Measurements from ENCODE around the gene SULT4A1. TPM values are rescaled to one million over a fixed set of nuclear protein-coding genes. Genes with fewer than 3 reads are reported as not detected.

Gene SULT4A1
- total and polyA plus RNA-seq, 9 of the 15 experiments (the other 6 are each of a cell fraction or from before 2014, with no cell fraction given): 0.03 to 0.20 (median 0.09) TPM; not detected in 3

GRCh38 chr22:43892183-43892894, 30.0 kb upstream of the SULT4A1 start:
- no TSS peak for BruUV-seq (replicated peaks)
- TF ChIP-seq RBM25 (IDR thresholded peaks at IDR 0.05; ENCODE audit: low read depth, low read length, severe bottlenecking) (peak; percentile 8), NFATC3 (IDR thresholded peaks at IDR 0.05) (no peak)
- in situ Hi-C loops (cut with MboI): no loop called here
- Histone ChIP-seq H3K79me2 (ENCODE audit: control insufficient read depth, insufficient read depth, low read length) (no peaks in the 10 kb centered on the region), H3K4me1 (replicated peaks in 1 of 2; ENCODE audit: control insufficient read depth in 2 of 2, insufficient read depth in 2 of 2, low read length in 2 of 2) (peaks cover 0 to 15% of the 10 kb centered on the region in 2 experiments; a peak in 1 of 5 replicates), H3K27ac (ENCODE audit: extremely low read depth, low read depth, low read length) (no peak overlapping the region), H3K36me3 (ENCODE audit: control insufficient read depth, insufficient read depth, low read length) (no peaks in the 10 kb centered on the region), H3K9me1 (ENCODE audit: control insufficient read depth, insufficient read depth, low read length) (no peaks in the 10 kb centered on the region), H3K4me3 (no peak overlapping the region), H3K9me3 (replicated peaks; ENCODE audit: control insufficient read depth, insufficient read depth, low read depth, low read length) (no peaks in the 10 kb centered on the region), H3K4me2 (ENCODE audit: insufficient read depth, low read length) (no peak overlapping the region), H3K27me3 (ENCODE audit: control insufficient read depth in 2 of 2, insufficient read depth in 2 of 2, low read length in 2 of 2) (peaks cover 0 to 16% of the 10 kb centered on the region in 2 experiments; a peak in 1 of 5 replicates), H4K20me1 (replicated peaks; ENCODE audit: control insufficient read depth, insufficient read depth, low read length) (peaks cover 6% of the 10 kb centered on the region; the same call in 1 of the 2 replicates), H2AFZ (ENCODE audit: low read depth, low read length) (no peak overlapping the region), H3K9ac (ENCODE audit: insufficient read depth in 1 of 2, low read depth in 2 of 2, low read length in 2 of 2) (no peak overlapping the region)
- CTCF ChIA-PET (ENCODE audit: low intra/inter-chr PET ratio): interaction anchor here (0.7 kb wide), 1 partner anchor 734 kb away, joined by 3 read pairs; no protein-coding TSS in a partner anchor
- DNase-seq (ENCODE audit: extremely low read depth in 1 of 4, low spot score in 3 of 4) (no peak), FAIRE-seq (no peak), ATAC-seq (no peak)
- intact Hi-C loops (cut with micrococcal nuclease): no loop called here
- WGBS (ENCODE audit: insufficient coverage, low coverage, missing lambda C conversion rate): 17% methylated on average over 12 of the region's 15 CpGs
- POLR2A ChIA-PET: interaction anchor here (1.2 kb wide), 1 partner anchor 11 kb away, joined by 3 read pairs; no protein-coding TSS in a partner anchor

GRCh38 chr22:43891360-43892182, 29.3 kb upstream of the SULT4A1 start, which contains the start of gene PNPLA5:
Gene PNPLA5, minus strand, starts transcription at chr22:43892013. Its CDS starts 133 bp downstream, at chr22:43891880.
- H3K4me2 ChIP-seq (ENCODE audit: insufficient read depth, low read length): no peak within 1 kb of the TSS
- H3K36me3 ChIP-seq (ENCODE audit: control insufficient read depth, insufficient read depth, low read length): no peaks in the 10 kb centered on the region
- 4% methylated on average over 43 of the region's 72 CpGs for WGBS (ENCODE audit: insufficient coverage, low coverage, missing lambda C conversion rate)
- CTCF ChIA-PET (ENCODE audit: low intra/inter-chr PET ratio): no interaction called here
- H3K27ac ChIP-seq (ENCODE audit: extremely low read depth, low read depth, low read length): no peak within 1 kb of the TSS
- intact Hi-C loops (cut with micrococcal nuclease) (no loop called here), in situ Hi-C loops (cut with MboI) (no loop called here)
- no peak for ATAC-seq
- TF ChIP-seq ZFP36 (IDR thresholded peaks at IDR 0.05; ENCODE audit: low read depth, low read length, partially characterized antibody) (peak; percentile 16), EGR1 (conservative IDR thresholded peaks at IDR 0.05) (peak; percentile 33; the same call in 1 of the 2 replicates), ZNF431 (CRISPR knock-in tag; IDR thresholded peaks at IDR 0.05) (no peak)
- H2AFZ ChIP-seq (ENCODE audit: low read depth, low read length): no peak within 1 kb of the TSS
- no peaks in the 10 kb centered on the region for H3K9me1 ChIP-seq (ENCODE audit: control insufficient read depth, insufficient read depth, low read length)
- POLR2A ChIA-PET: no interaction called here
- H3K4me1 ChIP-seq (replicated peaks in 1 of 2; ENCODE audit: control insufficient read depth in 2 of 2, insufficient read depth in 2 of 2, low read length in 2 of 2): peaks cover 0 to 15% of the 10 kb centered on the region in 2 experiments; a peak in 1 of 5 replicates
- H3K9me3 ChIP-seq (replicated peaks; ENCODE audit: control insufficient read depth, insufficient read depth, low read depth, low read length): no peaks in the 10 kb centered on the region
- peaks cover 0 to 16% of the 10 kb centered on the region in 2 experiments; a peak in 1 of 5 replicates for H3K27me3 ChIP-seq (ENCODE audit: control insufficient read depth in 2 of 2, insufficient read depth in 2 of 2, low read length in 2 of 2)
- H3K9ac ChIP-seq (ENCODE audit: insufficient read depth in 1 of 2, low read depth in 2 of 2, low read length in 2 of 2): no peak within 1 kb of the TSS
- BruUV-seq (replicated peaks): no TSS peak
- H3K79me2 ChIP-seq (ENCODE audit: control insufficient read depth, insufficient read depth, low read length): no peaks in the 10 kb centered on the region
- 0 out of 2 replicates have a peak, but pooled peaks cover 6% of the 10 kb centered on the region for H4K20me1 ChIP-seq (replicated peaks; ENCODE audit: control insufficient read depth, insufficient read depth, low read length)
- DNase-seq (ENCODE audit: extremely low read depth in 1 of 4, low spot score in 3 of 4): peak in 2 of 4 experiments; percentile 15 to 22
- no peak within 1 kb of the TSS for H3K4me3 ChIP-seq
- no peak for FAIRE-seq
